COR-L47 (cell line): ENCODE results near the gene GAP43.
A peak's percentile ranks its signal among the peaks of the same experiment; 100 is the strongest.

Experiments
- DNase-seq: peaks from one replicate; lab custom pipeline; 2025; lab: John Stamatoyannopoulos, UW

Gene GAP43

DNA sequence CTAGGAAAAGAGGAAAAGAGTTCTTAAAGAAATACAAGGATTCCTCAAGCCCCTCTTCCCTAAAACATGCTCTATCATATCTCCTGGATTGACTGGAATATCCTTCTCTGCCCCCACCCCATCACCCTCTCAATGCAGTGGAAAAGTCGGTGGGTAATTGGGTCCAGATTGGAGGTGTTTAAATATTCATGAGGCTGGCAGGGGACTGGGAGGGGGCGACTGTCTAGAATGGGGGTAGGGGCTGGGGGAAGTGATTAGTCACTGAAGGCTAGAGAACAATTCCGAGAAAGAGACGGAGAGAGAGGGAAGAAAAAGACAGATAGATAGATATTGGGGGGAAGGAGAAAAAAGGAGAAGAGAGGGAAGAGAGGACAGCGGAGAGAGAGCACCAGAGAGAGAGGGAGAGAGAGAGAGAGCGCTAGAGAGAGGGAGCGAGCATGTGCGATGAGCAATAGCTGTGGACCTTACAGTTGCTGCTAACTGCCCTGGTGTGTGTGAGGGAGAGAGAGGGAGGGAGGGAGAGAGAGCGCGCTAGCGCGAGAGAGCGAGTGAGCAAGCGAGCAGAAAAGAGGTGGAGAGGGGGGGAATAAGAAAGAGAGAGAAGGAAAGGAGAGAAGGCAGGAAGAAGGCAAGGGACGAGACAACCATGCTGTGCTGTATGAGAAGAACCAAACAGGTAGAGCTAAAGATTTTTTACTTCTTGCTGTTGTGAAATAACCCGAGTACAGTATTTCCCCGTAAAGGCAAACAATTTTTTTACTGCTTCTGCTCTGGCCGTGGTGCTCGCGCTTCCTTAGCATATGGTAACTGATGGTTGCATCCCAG is at the start of gene GAP43:
TSS of gene GAP43 (plus strand) at position 467 of the 825 bp plus-strand sequence. CDS start at position 647, 180 bp downstream.
- peak; percentile 62 for DNase-seq

DNA sequence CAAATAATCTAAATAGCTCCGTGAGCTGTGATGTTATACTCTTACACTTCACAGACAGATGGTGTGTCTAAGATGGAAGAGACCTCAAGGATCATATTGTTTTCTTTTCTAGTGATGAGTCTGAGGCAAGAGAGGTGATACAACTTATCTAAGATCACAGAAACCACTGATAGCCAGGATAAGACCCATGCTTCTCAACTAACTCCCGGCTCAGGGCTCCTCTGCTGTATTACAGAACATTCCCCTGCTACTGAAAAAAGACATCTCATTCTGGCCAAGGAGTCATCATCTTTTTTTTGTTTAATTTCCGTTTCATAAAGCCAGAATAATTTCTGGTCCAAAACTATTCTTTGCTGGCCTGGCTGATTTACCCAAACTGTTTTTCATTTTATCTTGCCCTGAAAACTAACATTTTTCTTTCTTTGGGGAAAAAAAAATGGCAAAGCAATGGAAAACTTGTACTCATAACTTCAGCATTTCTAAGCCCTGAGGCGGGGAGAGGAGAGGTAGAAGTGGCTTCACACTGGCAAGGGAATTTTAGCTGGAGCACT is 46.9 kb upstream of the GAP43 start:
- DNase-seq = no peak

DNA sequence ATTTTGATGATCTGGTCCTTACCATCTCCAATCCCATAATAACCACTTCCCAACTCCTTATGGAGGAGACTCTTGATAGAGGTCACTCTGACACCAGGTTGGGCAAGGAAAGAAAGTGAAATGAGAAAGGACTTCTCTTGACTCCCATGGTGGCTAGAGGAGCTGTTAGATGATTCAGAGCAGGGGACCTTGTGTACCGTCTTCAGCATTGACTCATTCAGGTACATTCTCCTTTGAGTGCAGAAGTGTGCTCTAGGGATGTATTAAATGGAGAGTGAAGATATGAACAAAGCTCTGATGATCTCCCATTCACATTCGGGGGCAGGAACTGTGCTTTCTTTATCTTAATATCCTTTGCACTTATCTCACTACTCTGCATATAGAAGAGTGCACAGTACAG is 46.3 kb upstream of the GAP43 start:
- no peak for DNase-seq

- DNase-seq = no peak
Measured at GRCh38 chr3:115578331-115578730, 45.0 kb upstream of the GAP43 start.

- no peak for DNase-seq
Measured at GRCh38 chr3:115580566-115580965, 42.7 kb upstream of the GAP43 start.

DNA sequence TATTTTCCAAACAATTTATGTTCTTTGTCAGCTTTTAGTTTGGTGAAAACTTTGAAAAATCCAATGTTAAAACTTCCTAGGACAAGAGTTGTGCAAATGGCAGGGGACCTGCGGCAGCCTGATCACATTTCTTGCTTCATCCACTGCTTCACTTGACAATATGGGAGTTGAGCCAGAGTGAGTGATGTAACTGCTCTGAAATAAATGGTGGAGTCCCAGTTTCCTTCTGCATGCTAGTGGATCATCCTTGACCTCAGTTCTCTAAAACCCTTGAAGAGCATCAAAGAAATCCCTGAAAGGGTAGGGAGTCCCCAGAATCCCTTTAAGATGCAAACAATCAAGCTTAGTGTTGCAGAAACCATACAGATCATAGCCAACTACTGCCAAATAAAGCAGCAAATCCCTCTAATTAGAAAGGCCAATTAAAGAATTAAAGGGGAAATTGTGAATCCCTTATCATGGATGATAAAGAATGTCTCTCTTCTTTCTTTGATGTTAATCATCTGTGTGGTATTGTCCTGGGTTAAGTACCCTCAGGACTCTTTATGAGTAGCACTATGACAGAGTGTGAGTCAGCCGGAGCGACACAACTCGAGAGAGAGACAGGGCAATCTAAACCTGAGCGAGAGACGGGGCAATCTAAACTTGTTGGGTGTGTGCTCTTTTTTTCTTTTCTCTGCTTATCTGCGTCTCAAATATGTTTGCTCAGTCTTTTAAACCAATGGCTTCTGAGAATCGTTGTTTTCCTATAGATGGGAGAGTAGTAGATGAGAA is 41.8 kb upstream of the GAP43 start:
- no peak for DNase-seq

GRCh38 chr3:115588201-115589115 is 34.9 kb upstream of the GAP43 start:
- DNase-seq = no peak

GRCh38 chr3:115590873-115591272 is 32.4 kb upstream of the GAP43 start:
- no peak for DNase-seq

DNA sequence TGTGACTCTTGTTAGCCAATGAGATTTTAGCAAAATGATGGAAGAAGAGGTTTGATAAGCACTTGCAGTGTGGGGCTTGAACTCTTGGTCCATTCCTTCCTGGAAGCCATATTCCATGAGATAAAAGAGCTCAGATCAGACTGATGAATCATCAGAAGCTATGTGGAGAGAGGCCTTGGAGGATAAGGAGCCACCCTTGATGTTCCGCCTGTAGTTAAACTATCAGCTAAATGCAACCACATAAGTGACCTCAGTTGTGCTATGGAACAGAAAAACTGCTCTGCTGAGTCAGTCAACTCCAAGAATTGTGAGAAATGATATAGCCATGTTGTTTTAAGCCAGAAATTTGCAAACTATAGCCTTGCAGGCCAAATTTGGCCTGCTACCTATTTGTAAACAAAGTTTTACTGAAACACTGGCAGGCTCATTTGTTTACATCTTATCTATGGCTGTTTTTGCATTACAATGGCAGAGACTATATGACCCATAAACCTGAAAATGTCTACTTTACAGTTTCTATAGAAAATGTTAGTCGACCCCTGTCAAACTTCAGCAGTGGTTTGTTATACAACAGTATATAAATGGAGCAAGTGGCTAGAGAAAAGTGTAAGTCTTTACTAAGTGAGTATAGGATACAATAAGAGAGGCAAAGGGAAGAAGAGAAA is 27.6 kb upstream of the GAP43 start:
- DNase-seq = no peak

- DNase-seq = no peak
Measured at GRCh38 chr3:115598216-115598615, 25.1 kb upstream of the GAP43 start.

GRCh38 chr3:115602194-115602593 is 21.1 kb upstream of the GAP43 start:
- no peak for DNase-seq

- no peak for DNase-seq
Measured at GRCh38 chr3:115611630-115612029, 11.7 kb upstream of the GAP43 start.

DNA sequence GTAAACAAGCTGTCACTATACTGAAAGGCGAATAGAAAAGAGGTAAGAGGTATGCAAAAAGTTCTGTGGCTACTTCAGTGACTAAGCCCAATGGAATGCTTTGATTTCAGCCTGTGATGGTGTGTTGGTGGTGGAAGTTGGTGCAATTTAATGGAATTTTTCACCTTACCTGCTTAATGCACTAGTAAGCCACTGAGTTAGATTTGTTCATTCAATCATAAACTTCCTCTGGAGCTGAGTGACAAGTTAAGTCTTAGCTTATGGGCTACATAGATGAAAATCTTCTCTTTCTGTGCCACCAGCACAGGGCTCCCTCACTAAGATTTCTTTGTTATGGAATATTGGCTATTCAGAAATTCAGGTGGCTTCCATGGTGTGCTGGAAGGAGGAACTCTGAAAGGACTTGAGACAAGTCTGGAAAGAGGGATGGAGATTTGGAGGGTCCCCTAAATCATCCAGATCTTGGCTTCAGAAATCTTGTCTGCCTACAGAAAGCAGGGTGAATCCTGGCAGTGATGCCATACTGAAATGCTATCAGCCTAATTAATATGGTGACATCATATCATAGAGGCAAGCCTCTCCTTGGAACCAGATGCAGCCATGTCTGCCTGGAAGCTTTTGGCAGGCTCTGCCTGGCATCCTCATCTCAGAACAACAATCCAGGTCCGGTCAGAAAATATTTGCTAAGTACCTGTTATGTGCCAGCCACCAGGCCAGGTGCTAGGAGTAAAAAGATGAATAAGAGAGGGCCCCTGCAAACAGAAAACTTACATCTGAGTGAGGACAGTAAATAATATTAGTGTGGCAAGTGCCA is 8.1 kb upstream of the GAP43 start:
- DNase-seq = no peak

GRCh38 chr3:115616461-115616860 is 6.8 kb upstream of the GAP43 start:
- no peak for DNase-seq

DNA sequence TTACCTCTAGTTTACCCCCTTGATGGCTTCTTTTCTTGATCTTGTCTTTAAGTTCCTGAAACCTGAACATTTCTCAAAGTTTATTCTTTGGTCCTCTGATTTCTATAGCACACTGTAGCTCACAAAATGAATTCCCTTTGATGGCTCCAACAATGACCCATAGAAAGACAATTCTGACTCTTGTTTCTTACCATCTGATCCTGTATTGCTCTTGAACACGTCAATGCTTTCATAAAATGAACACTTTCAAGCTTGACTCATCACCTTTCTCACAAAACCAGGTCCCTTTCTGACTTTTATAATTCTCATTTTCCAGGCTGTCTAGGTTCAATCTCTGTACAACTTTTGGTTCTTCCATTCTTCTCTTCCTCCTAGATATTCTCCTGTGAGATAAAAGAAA is 5.7 kb upstream of the GAP43 start:
- no peak for DNase-seq

GRCh38 chr3:115624029-115624741 is 875 bp downstream of the GAP43 start:
- no peak for DNase-seq

GRCh38 chr3:115624901-115625300 is 1.6 kb downstream of the GAP43 start:
- DNase-seq = no peak

DNA sequence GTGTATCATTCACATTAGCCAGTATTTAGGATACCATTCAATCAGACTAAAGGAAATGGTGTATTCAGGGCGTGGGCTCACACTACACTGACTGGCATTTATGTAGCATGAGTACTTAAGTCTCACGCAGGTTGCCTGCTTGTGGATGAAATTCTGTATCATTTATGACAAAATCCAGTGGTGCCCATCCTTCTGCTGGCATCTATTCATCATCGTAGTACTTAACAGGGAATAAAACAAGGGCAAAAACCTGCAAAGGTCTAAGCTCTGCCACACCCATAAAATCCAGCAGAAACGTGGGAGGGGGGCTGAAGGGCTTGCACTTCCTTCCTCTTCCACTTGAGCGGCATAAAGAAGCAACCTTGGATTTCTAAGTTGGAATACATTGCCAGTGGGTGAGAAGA is 2.7 kb downstream of the GAP43 start:
- peak; percentile 39 for DNase-seq

DNA sequence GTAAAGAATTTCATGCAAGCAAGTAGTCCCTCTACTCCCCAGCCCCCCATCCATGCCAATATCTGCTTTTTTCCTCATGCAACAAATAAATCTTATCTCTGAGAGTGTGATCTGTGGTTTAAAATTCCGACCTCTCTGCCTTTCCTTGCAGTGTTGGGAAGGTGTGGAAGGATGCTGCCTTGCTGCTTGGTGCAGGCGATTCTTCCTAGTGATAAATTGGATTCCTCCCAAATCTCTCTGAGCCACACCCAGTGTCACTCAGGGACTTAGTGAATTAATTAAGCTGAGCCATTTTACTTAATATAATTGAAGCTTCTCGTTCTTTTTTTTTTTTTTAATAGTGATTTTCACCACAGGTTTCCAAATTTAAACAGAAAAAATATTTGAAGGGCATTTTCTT is 3.4 kb downstream of the GAP43 start:
- peak; percentile 55 for DNase-seq
